ENCODE data around the gene VIPR2. TPM values are rescaled to one million over a fixed set of nuclear protein-coding genes. Genes with fewer than 3 reads are reported as not detected.
A peak's percentile ranks its signal among the peaks of the same experiment; 100 is the strongest.

VIPR2 gene
- total and polyA plus RNA-seq, 3 donors from 2014 or later: 2.5 to 5.3 (median 4.9) TPM

DNA sequence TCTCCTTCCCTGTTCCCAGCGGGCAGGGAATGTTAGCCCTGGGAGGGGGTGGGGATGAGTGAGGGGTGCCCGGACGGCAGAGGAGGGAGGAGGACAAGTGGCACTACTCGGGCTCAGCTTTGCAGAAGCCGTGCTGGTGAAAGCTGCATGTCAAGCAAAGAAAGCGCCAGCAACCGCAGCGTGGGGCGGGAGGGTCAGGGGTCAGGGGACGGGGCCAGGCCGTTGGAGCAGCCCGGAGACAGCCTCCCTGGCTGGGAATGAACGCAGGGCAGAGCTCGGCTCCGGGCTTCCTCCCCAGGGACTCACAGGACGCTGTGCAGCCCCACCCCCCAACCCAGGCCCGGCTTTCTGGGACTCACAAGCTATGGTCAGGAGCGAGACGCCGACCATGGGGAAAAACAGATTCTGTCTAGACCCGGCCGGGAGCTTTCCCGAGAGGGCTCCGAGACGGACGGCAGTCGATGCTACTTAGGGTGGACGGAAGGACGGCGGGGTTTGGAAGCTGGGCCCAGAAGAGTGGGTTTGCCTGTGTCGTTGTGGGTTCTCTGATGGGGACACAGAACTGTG, 113.4 kb downstream of the VIPR2 start:
- Histone ChIP-seq H3K4me3 (peak overlapping the region; percentile 13 to 57), H3K9me3 (no peaks in the 10 kb centered on the region), H3K36me3 (ENCODE audit: low read depth, missing control alignments) (no peaks in the 10 kb centered on the region), H3K27ac (peak overlapping the region; percentile 22 to 58), H3K27me3 (no peaks in the 10 kb centered on the region), H3K4me1 (peaks cover 10% of the 10 kb centered on the region)
- peak; percentile 51 for DNase-seq
- 15 to 20% methylated on average over 12 to 31 of the region's 31 CpGs for WGBS, 2 donors
- TF ChIP-seq, protein P1, sequence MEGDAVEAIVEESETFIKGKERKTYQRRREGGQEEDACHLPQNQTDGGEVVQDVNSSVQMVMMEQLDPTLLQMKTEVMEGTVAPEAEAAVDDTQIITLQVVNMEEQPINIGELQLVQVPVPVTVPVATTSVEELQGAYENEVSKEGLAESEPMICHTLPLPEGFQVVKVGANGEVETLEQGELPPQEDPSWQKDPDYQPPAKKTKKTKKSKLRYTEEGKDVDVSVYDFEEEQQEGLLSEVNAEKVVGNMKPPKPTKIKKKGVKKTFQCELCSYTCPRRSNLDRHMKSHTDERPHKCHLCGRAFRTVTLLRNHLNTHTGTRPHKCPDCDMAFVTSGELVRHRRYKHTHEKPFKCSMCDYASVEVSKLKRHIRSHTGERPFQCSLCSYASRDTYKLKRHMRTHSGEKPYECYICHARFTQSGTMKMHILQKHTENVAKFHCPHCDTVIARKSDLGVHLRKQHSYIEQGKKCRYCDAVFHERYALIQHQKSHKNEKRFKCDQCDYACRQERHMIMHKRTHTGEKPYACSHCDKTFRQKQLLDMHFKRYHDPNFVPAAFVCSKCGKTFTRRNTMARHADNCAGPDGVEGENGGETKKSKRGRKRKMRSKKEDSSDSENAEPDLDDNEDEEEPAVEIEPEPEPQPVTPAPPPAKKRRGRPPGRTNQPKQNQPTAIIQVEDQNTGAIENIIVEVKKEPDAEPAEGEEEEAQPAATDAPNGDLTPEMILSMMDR (IDR thresholded peaks at IDR 0.05): no peak
- TF ChIP-seq POLR2A (IDR thresholded peaks at IDR 0.05): no peak
- intact Hi-C loops (cut with DNase I; ENCODE audit: low total_unique reads): no loop called here

DNA sequence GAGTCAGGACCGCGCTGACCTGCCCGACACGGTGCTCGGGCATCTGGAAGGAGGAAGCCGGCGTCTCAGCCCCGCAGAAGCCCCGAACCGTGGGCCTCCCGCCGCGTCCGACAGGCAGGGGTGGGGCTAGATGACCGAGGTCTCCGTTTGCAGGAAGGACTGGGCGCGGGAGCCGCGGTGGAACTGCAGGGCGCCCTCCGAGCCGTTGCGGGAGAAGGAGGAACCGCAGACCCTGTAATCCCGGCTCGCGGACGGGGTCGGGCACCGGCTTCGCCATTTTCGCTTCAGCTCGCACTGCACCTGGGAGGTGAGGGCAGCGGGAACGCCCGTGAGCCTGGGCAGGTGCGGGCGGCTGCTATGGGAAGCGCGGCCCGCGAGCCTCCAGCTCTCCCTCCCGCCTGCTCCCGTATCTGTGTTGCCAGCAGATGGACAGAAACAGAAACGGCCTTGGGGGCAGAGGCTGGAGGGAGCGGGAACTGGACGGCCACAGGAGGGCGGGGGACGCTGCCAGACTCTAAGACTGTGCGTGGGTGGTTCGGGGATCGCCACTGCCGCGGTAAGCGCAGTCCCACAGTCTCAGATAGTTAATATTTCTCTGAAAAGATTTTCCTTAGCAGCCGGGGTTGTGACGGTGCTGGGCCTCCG, 114.1 kb downstream of the VIPR2 start:
- WGBS, 2 donors: 2 to 3% methylated on average over 7 to 50 of the region's 59 CpGs
- TF ChIP-seq, protein P1 (IDR thresholded peaks at IDR 0.05): peak; percentile 12 to 30 (median 22)
- TF ChIP-seq POLR2A (IDR thresholded peaks at IDR 0.05): no peak
- Histone ChIP-seq H3K27ac (peak overlapping the region; percentile 22 to 58), H3K9me3 (no peaks in the 10 kb centered on the region), H3K27me3 (no peaks in the 10 kb centered on the region), H3K36me3 (ENCODE audit: low read depth, missing control alignments) (no peaks in the 10 kb centered on the region), H3K4me3 (peak overlapping the region; percentile 13 to 57), H3K4me1 (peaks cover 10% of the 10 kb centered on the region)
- DNase-seq: peak; percentile 79
- intact Hi-C loops (cut with DNase I; ENCODE audit: low total_unique reads): no loop called here

DNA sequence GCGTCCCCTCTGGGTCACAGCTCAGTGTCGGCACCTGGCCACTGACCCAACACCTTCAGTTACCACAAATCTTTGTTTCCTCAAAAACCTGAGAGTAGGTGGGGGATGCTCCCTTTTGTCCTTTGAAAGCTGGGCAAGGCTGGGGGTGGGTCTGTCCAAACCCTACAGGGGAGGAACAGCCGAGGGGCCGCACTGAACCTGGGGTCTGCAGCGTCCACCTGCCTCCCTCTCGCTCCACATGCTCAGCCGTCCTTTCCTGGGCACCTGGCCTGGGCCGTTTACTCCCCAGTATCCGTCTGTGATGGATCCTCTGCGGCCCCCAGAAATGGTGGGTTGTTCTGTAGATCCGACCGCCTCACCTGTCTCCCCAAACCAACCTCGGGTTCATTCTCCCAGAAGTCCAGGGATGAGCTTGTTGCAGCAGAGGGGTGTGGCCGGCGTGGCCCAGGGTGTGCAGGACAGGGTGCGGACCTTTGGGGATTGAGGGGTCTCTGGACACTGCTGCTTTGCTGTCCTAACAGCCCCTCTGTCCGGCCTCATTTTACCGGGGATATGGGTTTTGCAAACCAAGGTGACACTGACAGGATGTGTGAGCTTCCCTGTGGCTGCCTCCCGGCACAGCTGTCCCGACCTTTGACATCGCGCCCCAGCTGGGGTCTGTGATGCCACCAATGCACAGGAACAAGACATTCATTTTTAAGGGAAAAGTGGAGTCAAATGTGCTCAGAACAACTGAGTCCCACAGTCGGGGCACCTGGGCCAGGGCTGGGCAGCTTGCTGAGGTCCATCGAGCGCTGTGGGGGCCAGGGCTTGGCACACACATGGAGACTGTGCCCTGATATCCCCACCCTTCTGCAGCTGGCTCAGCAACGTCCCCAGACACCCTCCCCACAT, 115.9 kb downstream of the VIPR2 start:
- no peak overlapping the region for H3K27ac ChIP-seq
- 89 to 93% methylated on average over 24 of the region's 26 CpGs for WGBS, 2 donors
- intact Hi-C loops (cut with DNase I; ENCODE audit: low total_unique reads): no loop called here
- H3K9me3 ChIP-seq: no peaks in the 10 kb centered on the region
- H3K4me1 ChIP-seq: peaks cover 10% of the 10 kb centered on the region
- H3K4me3 ChIP-seq: no peak overlapping the region
- peak; percentile 10 for DNase-seq
- no peaks in the 10 kb centered on the region for H3K36me3 ChIP-seq (ENCODE audit: low read depth, missing control alignments)
- H3K27me3 ChIP-seq: no peaks in the 10 kb centered on the region
- TF ChIP-seq POLR2A (IDR thresholded peaks at IDR 0.05): no peak
- TF ChIP-seq, protein P1 (IDR thresholded peaks at IDR 0.05): no peak

DNA sequence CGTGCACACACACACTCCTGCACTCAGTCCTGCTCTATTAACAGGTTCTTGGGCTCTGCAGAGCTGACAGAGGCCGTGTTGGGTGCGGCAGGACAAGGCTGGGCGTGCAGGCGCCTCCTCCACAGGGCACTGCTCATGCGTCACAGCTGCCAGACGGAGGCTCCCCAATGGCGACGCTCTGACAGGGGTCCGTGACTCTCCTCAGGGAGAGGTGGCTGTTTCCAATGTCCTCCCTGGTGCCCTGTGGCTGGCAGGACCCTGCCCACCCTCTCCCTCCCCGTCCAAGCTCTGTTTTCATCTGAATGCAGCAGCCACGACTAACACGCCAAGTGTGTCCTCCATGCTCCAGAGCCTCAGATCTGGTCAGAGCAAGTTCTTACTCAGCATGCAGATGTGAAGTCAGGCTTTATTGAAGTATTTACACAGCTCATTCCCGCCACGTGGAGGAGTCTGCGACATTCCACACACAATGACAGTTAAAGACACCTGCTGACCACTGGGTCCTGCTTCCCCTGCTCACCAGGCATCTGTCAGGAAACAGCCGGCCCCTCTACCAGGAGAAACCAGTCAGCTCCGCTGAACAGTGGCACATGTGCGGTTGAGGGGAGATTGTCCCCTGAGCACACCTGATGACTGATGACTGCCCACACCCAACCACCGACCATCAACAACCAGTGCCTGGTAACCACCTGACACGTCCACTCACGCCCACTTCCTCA, 116.7 kb downstream of the VIPR2 start:
- H3K36me3 ChIP-seq (ENCODE audit: low read depth, missing control alignments): no peaks in the 10 kb centered on the region
- TF ChIP-seq, protein P1 (IDR thresholded peaks at IDR 0.05): no peak
- TF ChIP-seq POLR2A (IDR thresholded peaks at IDR 0.05): no peak
- H3K4me1 ChIP-seq: peaks cover 10% of the 10 kb centered on the region
- no peaks in the 10 kb centered on the region for H3K27me3 ChIP-seq
- intact Hi-C loops (cut with DNase I; ENCODE audit: low total_unique reads): no loop called here
- H3K27ac ChIP-seq: no peak overlapping the region
- no peaks in the 10 kb centered on the region for H3K9me3 ChIP-seq
- no peak overlapping the region for H3K4me3 ChIP-seq
- DNase-seq: peak; percentile 32
- WGBS, 2 donors: 73 to 74% methylated on average over 20 to 22 of the region's 22 CpGs
